HG03066 (cell line): Measurements from ENCODE around the gene CASP8.

ENCODE experiments used
- ATAC-seq: cut with Tn5 transposase; IDR thresholded peaks from one replicate; pipeline ENCODE4 v1.9.1; 2021; ENCODE audit warnings: low read depth; ENCODE audit not compliant: unreplicated experiment

Gene CASP8

GRCh38 chr2:201260302-201260800 is at the start of gene CASP8:
CASP8 (plus strand) TSS chr2:201260536; CDS start chr2:201266487, 5,951 bp downstream.
- ATAC-seq = peak; percentile 25

GRCh38 chr2:201215963-201216362 is 44.4 kb upstream of the CASP8 start:
- ATAC-seq = no peak

GRCh38 chr2:201216918-201217317 is 43.4 kb upstream of the CASP8 start:
- no peak for ATAC-seq

GRCh38 chr2:201218780-201219179 is 41.6 kb upstream of the CASP8 start:
- ATAC-seq = no peak

GRCh38 chr2:201219328-201220096 is 40.8 kb upstream of the CASP8 start:
- ATAC-seq = no peak

- ATAC-seq = no peak
Measured at GRCh38 chr2:201220102-201220570, 40.2 kb upstream of the CASP8 start.

GRCh38 chr2:201223089-201224073 is 37.0 kb upstream of the CASP8 start:
- peak; percentile 96 for ATAC-seq

- ATAC-seq = no peak
Measured at GRCh38 chr2:201228271-201228911, 31.9 kb upstream of the CASP8 start.

GRCh38 chr2:201228912-201229290 is 31.4 kb upstream of the CASP8 start:
- ATAC-seq = no peak

GRCh38 chr2:201231781-201232466 is 28.4 kb upstream of the CASP8 start:
- ATAC-seq = peak; percentile 39

GRCh38 chr2:201232467-201232815 is 27.9 kb upstream of the CASP8 start:
- no peak for ATAC-seq

GRCh38 chr2:201233192-201233811 is 27.0 kb upstream of the CASP8 start:
- peak; percentile 90 for ATAC-seq

GRCh38 chr2:201233812-201234662 is 26.3 kb upstream of the CASP8 start:
- ATAC-seq = peak; percentile 12

GRCh38 chr2:201234663-201235135 is 25.6 kb upstream of the CASP8 start:
- no peak for ATAC-seq

- no peak for ATAC-seq
Measured at GRCh38 chr2:201235860-201236811, 24.2 kb upstream of the CASP8 start.

GRCh38 chr2:201237486-201238123 is 22.7 kb upstream of the CASP8 start:
- ATAC-seq = no peak
